CD4-positive, CD25-positive, alpha-beta regulatory T cell (primary cell): ENCODE results near the gene TUBB2B. TPM values are rescaled to one million over a fixed set of nuclear protein-coding genes. Genes with fewer than 3 reads are reported as not detected.
A peak's percentile ranks its signal among the peaks of the same experiment; 100 is the strongest.

ENCODE experiments used
- ATAC-seq, 2 donors: fragments of 150-1000 bp; cut with Tn5 transposase; one replicate each; pipeline ENCODE4 v1.10.0; 2021; ENCODE audit warnings: low read depth in 2 of 2, moderate number of reproducible peaks in 2 of 2, moderate library complexity in 1 of 2
- DNase-seq, 3 donors: peaks; one replicate each; pipeline versions ENCODE4 v3.0.0 to v3.0.0-alpha.2; 2012 to 2022; ENCODE audit warnings: mixed read lengths in 1 of 3
- H3K27ac ChIP-seq: one replicate; pipeline ENCODE4 v1.7.0; 2013; ENCODE audit warnings: mild to moderate bottlenecking, low read length; ENCODE audit not compliant: insufficient read depth, poor library complexity, severe bottlenecking
- H3K27me3 ChIP-seq: one replicate; pipeline ENCODE4 v1.7.0; 2013; ENCODE audit warnings: low read length; ENCODE audit not compliant: control insufficient read depth, insufficient read depth
- H3K36me3 ChIP-seq: one replicate; pipeline ENCODE4 v1.7.0; 2013; ENCODE audit warnings: mild to moderate bottlenecking, low read length, moderate library complexity; ENCODE audit not compliant: control insufficient read depth, insufficient read depth
- H3K4me1 ChIP-seq: 2 replicates; pipeline ENCODE4 v1.7.0; 2013; ENCODE audit warnings: mild to moderate bottlenecking, low read length; ENCODE audit not compliant: insufficient read depth, control insufficient read depth, poor library complexity, severe bottlenecking
- H3K4me3 ChIP-seq: one replicate; pipeline ENCODE4 v1.7.0; 2013; ENCODE audit warnings: low read depth, mild to moderate bottlenecking, low read length, moderate library complexity
- H3K9me3 ChIP-seq, 2 experiments: 1 replicate in 1 of 2; 2 replicates in 1 of 2; pipeline ENCODE4 v1.7.0; 2013; ENCODE audit warnings: low read length in 2 of 2, mild to moderate bottlenecking in 1 of 2, moderate library complexity in 1 of 2; ENCODE audit not compliant: control insufficient read depth in 2 of 2
- H3K27ac Mint-ChIP-seq, 3 donors: one replicate each; pipeline ENCODE4 v1.8.0; 2020 to 2022; ENCODE audit warnings: mild to moderate bottlenecking in 3 of 3, mixed read lengths in 3 of 3, moderate library complexity in 2 of 3
- H3K27me3 Mint-ChIP-seq: one replicate; pipeline ENCODE4 v1.8.0; 2022; ENCODE audit warnings: mild to moderate bottlenecking, mixed read lengths
- H3K36me3 Mint-ChIP-seq: one replicate; pipeline ENCODE4 v1.8.0; 2020; ENCODE audit warnings: mixed read lengths
- H3K4me1 Mint-ChIP-seq, 4 donors: one replicate each; pipeline ENCODE4 v1.8.0; 2020 to 2022; ENCODE audit warnings: mixed read lengths in 4 of 4, mild to moderate bottlenecking in 1 of 4
- H3K4me3 Mint-ChIP-seq, 4 donors: one replicate each; pipeline ENCODE4 v1.8.0; 2020 to 2022; ENCODE audit warnings: mild to moderate bottlenecking in 4 of 4, mixed read lengths in 4 of 4, moderate library complexity in 3 of 4
- H3K9me3 Mint-ChIP-seq, 7 donors: one replicate each; pipeline ENCODE4 v1.8.0; 2020 to 2022; ENCODE audit warnings: mixed read lengths in 7 of 7, mild to moderate bottlenecking in 3 of 7, moderate library complexity in 2 of 7
- polyA plus RNA-seq, 4 donors: library from polyadenylated mRNA; unstranded; fragments of 300-500 nt; fragmentation: Illumina TruSeq; gene quantifications; one replicate each; pipeline ENCODE4 v1.2.3, GENCODE V29; 2021
- total RNA-seq: library from RNA; stranded (reverse); gene quantifications from one replicate; pipeline ENCODE4 v1.2.3, GENCODE V29; 2022

Gene TUBB2B
- total and polyA plus RNA-seq, 5 donors from 2014 or later: 0.09 to 0.91 (median 0.10) TPM; not detected in 1

DNA sequence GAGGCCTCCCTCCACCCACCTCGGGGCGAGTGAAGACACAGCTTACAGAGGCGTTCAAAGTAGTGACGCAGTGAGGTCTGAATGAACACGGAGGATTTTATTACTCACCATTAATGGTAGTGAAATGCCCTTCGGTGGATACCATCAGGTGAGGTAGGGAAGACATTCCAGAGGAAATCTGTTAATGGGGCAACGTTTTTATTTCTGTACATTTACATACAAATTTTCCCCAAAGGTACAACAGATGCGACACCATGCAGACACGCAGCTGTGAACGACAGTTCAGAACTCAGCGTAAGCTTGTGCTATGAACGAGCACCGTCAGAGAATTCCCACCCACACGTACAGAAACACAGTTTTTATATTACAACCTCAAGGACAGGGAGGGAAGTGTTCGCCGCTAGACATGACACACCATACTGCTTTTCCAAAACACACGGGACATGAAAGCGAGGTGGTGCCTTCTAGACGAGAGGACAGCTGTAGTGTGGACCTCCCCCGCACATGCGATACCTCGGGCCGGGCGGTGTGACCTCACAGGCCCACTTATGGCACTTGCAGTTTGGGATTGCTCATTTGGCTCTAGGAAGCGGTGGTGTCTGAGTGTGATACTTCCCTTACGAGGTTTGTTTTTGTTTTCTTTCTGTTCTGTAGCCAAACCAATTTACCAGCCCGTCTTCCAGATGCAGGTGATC lies 42.0 kb upstream of the TUBB2B start:
- H3K36me3 ChIP-seq: peaks cover 46% of the 10 kb centered on the region
- peaks cover 32% of the 10 kb centered on the region for H3K36me3 Mint-ChIP-seq

DNA sequence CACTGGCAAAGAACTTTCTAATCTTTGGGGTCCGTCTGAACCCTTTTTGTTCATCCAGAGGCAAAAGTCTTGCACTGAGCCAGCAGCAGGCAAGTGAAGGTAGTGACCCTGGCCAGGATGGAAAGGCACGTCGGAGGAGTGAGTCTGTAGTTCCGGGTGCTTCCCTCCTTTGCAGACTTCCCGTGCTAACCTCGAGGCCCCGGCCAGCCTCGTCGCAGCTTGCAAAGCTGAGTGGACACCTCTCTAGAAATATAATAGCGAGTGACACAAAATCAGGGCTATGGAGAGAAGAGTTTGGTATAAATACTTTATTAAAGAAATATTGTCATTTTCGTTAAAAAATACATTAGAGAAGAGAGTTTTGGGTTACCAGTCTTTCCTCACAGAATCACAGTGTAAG lies 41.2 kb upstream of the TUBB2B start:
- no peak overlapping the region for H3K27ac Mint-ChIP-seq
- no peaks in the 10 kb centered on the region for H3K27me3 Mint-ChIP-seq
- Histone ChIP-seq H3K27ac (no peak overlapping the region), H3K9me3 (no peaks in the 10 kb centered on the region), H3K27me3 (no peaks in the 10 kb centered on the region), H3K36me3 (peaks cover 53% of the 10 kb centered on the region), H3K4me1 (no peaks in the 10 kb centered on the region), H3K4me3 (no peak overlapping the region)
- peak overlapping the region in 1 of 4 donors; percentile 18 for H3K4me3 Mint-ChIP-seq
- H3K4me1 Mint-ChIP-seq: peaks cover 8 to 39% (median 21%) of the 10 kb centered on the region in 4 donors
- ATAC-seq: no peak
- DNase-seq: no peak
- H3K36me3 Mint-ChIP-seq: peaks cover 32% of the 10 kb centered on the region
- no peaks in the 10 kb centered on the region for H3K9me3 Mint-ChIP-seq

More for the DNA sequence above, 42.0 kb upstream of the TUBB2B start:
- no peak for DNase-seq
- Mint-ChIP-seq H3K27ac (peak overlapping the region in 2 of 3 donors; percentile 57 to 77), H3K4me3 (peak overlapping the region in 1 of 4 donors; percentile 21), H3K27me3 (no peaks in the 10 kb centered on the region), H3K9me3 (no peaks in the 10 kb centered on the region), H3K4me1 (peaks cover 8 to 42% (median 21%) of the 10 kb centered on the region in 4 donors)
- ATAC-seq: no peak
- Histone ChIP-seq H3K4me1 (no peaks in the 10 kb centered on the region), H3K27ac (no peak overlapping the region), H3K27me3 (no peaks in the 10 kb centered on the region), H3K4me3 (no peak overlapping the region), H3K9me3 (no peaks in the 10 kb centered on the region)

DNA sequence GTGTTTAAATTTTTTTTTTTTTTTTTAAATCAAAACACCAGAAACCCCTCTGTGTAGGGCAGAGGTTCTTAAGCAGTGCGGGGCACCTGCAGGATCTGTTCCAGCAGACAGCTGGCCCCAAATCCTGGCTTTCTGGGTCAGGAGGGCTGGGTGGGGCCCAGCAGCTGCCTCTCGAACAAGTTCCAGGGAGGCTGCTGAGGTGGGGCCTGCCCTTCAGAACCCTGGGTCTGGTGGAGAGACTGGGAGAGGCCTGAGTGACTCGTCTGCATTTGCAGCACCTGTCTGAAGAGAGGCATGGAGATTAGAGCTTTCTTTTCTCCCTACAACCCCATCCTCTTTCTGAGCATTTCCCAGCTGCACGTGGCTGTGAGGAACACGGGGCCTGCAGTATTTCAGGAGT lies 39.7 kb upstream of the TUBB2B start:
- Histone ChIP-seq H3K36me3 (peaks cover 52% of the 10 kb centered on the region), H3K27ac (no peak overlapping the region), H3K9me3 (no peaks in the 10 kb centered on the region), H3K4me1 (peaks cover 9% of the 10 kb centered on the region), H3K4me3 (no peak overlapping the region), H3K27me3 (no peaks in the 10 kb centered on the region)
- H3K4me3 Mint-ChIP-seq: no peak overlapping the region
- ATAC-seq: no peak
- H3K9me3 Mint-ChIP-seq: no peaks in the 10 kb centered on the region
- no peaks in the 10 kb centered on the region for H3K27me3 Mint-ChIP-seq
- H3K36me3 Mint-ChIP-seq: peaks cover 34% of the 10 kb centered on the region
- DNase-seq: no peak
- no peak overlapping the region for H3K27ac Mint-ChIP-seq
- peaks cover 8 to 53% (median 31%) of the 10 kb centered on the region in 4 donors for H3K4me1 Mint-ChIP-seq

DNA sequence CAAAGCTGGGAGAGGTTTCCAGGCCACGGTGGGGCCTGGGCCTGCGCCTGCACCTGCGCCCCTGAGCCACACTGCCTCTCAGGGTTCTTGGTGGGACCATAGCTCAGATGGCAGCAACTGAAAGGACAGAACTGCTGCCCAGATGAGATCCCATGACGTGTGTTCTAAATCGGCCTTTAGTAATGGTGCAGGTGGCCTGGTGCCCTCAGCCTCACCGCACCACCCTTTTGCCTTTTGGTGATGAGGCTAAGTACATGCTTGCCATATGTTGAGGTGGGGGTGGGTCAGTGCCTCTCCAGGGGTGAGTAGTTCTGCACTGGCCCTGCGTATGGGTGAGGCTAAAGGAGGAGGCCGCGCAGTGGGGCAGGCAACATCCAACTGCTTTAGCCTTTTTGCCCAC lies 38.7 kb upstream of the TUBB2B start:
- Histone ChIP-seq H3K4me3 (no peak overlapping the region), H3K9me3 (no peaks in the 10 kb centered on the region), H3K4me1 (peaks cover 19% of the 10 kb centered on the region), H3K36me3 (peaks cover 43% of the 10 kb centered on the region), H3K27me3 (no peaks in the 10 kb centered on the region), H3K27ac (no peak overlapping the region)
- DNase-seq (no peak), ATAC-seq (no peak)
- no peaks in the 10 kb centered on the region for H3K9me3 Mint-ChIP-seq
- peaks cover 28% of the 10 kb centered on the region for H3K36me3 Mint-ChIP-seq
- no peak overlapping the region for H3K4me3 Mint-ChIP-seq
- no peaks in the 10 kb centered on the region for H3K27me3 Mint-ChIP-seq
- peak overlapping the region in 1 of 3 donors; percentile 59 for H3K27ac Mint-ChIP-seq
- peaks cover 8 to 56% (median 39%) of the 10 kb centered on the region in 4 donors for H3K4me1 Mint-ChIP-seq

DNA sequence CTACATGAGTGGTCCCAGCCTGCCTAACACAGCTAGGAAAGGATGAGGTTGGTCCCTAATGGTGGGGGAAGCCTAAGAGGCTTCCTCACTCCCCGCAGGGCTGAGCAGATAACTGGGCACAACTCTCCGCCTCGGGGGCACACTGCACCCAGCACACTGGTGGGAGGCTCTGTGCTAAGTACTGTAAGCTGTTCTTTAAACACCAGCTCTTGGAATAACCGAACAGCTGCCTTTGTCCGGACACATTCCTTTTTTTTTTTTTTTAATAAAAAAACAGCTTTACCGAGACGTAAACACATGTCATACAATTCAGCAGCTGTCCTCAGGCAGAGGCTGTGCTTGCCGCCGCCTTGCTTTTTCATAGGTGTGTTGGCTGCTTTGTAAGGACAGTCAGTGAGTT lies 38.2 kb upstream of the TUBB2B start:
- Histone ChIP-seq H3K36me3 (peaks cover 38% of the 10 kb centered on the region), H3K27ac (no peak overlapping the region), H3K27me3 (no peaks in the 10 kb centered on the region), H3K4me1 (peaks cover 24% of the 10 kb centered on the region), H3K4me3 (no peak overlapping the region), H3K9me3 (no peaks in the 10 kb centered on the region)
- Mint-ChIP-seq H3K36me3 (peaks cover 24% of the 10 kb centered on the region), H3K27me3 (no peaks in the 10 kb centered on the region), H3K4me1 (peaks cover 8 to 61% (median 42%) of the 10 kb centered on the region in 4 donors), H3K4me3 (no peak overlapping the region), H3K27ac (no peak overlapping the region), H3K9me3 (no peaks in the 10 kb centered on the region)
- ATAC-seq: no peak
- no peak for DNase-seq

DNA sequence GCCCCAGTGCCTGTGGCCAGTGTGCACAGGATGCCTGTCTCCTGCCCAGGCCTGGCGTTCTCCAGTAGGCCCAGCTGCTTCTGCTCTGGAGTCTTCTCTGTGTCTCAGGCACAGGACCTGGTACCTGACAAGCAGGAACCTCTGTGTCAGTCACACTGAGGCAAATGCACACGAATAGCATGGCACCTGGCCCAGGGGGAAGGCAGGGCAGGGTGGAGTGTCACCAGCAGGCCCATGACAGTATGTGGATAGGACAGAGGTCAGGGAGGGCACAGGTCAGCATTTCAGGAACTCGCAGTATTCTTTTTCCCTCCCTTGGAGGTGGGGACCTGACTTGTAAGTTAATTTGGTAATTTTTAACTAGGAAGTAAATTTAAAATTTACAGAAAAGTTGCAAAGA lies 36.9 kb upstream of the TUBB2B start:
- Mint-ChIP-seq H3K9me3 (peaks cover 0 to 1% (median 0%) of the 10 kb centered on the region in 7 donors), H3K27me3 (peaks cover 6% of the 10 kb centered on the region), H3K4me1 (peaks cover 13 to 68% (median 48%) of the 10 kb centered on the region in 4 donors), H3K4me3 (peak overlapping the region in 1 of 4 donors; percentile 80), H3K27ac (peak overlapping the region in 2 of 3 donors; percentile 26 to 58), H3K36me3 (peaks cover 17% of the 10 kb centered on the region)
- DNase-seq: no peak
- Histone ChIP-seq H3K4me1 (peaks cover 37% of the 10 kb centered on the region), H3K36me3 (peaks cover 26% of the 10 kb centered on the region), H3K27me3 (no peaks in the 10 kb centered on the region), H3K9me3 (no peaks in the 10 kb centered on the region), H3K27ac (no peak overlapping the region), H3K4me3 (no peak overlapping the region)
- no peak for ATAC-seq

DNA sequence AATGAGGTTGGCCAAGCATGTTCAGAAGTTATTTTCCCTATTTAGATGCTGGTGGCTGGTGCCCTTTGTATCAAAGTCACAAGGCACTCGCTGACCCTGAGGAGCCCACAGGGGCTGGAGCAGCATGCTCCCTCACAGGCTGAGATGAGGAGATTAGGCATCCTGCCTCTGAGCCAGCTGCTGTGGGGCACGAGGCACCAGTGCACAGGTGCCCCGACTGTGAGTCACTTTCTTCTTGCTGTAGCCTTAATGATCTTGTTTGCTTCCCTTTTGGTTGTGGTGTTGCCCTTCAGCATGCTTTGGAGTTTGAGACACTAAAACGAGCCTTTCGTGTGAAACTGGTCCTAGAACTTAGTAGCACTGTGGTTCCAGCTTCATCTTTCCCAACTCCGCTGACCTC lies 35.6 kb upstream of the TUBB2B start:
- peaks cover 8 to 62% (median 46%) of the 10 kb centered on the region in 4 donors for H3K4me1 Mint-ChIP-seq
- peak overlapping the region in 2 of 3 donors; percentile 61 to 62 for H3K27ac Mint-ChIP-seq
- peaks cover 9% of the 10 kb centered on the region for H3K36me3 Mint-ChIP-seq
- DNase-seq (no peak), ATAC-seq (no peak)
- Histone ChIP-seq H3K27me3 (no peaks in the 10 kb centered on the region), H3K36me3 (peaks cover 19% of the 10 kb centered on the region), H3K9me3 (no peaks in the 10 kb centered on the region), H3K4me3 (no peak overlapping the region), H3K27ac (no peak overlapping the region), H3K4me1 (peaks cover 40% of the 10 kb centered on the region)
- peaks cover 6% of the 10 kb centered on the region for H3K27me3 Mint-ChIP-seq
- H3K9me3 Mint-ChIP-seq: peaks cover 0 to 1% (median 0%) of the 10 kb centered on the region in 7 donors
- H3K4me3 Mint-ChIP-seq: peak overlapping the region in 2 of 4 donors; percentile 44 to 64

DNA sequence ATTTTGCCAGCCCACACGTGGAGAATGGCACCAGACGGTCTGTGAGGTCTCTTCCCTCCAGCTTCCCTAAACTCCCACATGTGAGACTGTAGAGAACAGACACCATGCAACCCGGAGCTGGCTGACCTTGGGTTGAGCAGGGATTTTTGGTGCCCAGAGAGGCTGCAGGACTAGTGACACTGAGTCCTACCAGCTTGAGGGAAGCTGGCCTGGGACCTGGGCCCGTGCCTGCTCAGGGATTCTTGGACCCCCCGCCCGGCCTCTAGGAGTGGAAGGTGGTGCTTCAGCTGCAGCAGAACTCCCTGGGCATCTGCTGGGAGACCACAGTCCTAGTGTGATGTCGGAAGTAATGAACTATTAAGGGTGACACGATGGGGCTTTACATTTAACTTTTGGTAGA lies 34.5 kb upstream of the TUBB2B start:
- peaks cover 4% of the 10 kb centered on the region for H3K36me3 Mint-ChIP-seq
- Histone ChIP-seq H3K4me1 (peaks cover 40% of the 10 kb centered on the region), H3K9me3 (no peaks in the 10 kb centered on the region), H3K27ac (no peak overlapping the region), H3K4me3 (no peak overlapping the region), H3K36me3 (peaks cover 19% of the 10 kb centered on the region), H3K27me3 (no peaks in the 10 kb centered on the region)
- no peak for ATAC-seq
- H3K27me3 Mint-ChIP-seq: peaks cover 11% of the 10 kb centered on the region
- H3K4me1 Mint-ChIP-seq: peaks cover 5 to 54% (median 41%) of the 10 kb centered on the region in 4 donors
- peak overlapping the region in 2 of 3 donors; percentile 62 to 76 for H3K27ac Mint-ChIP-seq
- H3K9me3 Mint-ChIP-seq: peaks cover 0 to 1% (median 0%) of the 10 kb centered on the region in 7 donors
- H3K4me3 Mint-ChIP-seq: peak overlapping the region; percentile 93 to 97 (median 96)
- DNase-seq: no peak
